GM12878 (cell line): ENCODE results near the gene GUCY1A2. TPM values are rescaled to one million over a fixed set of nuclear protein-coding genes. Genes with fewer than 3 reads are reported as not detected.

ENCODE experiments used
- ATAC-seq: fragments of 200-7000 bp; cut with Tn5 transposase; 3 replicates; pipeline ENCODE4 v1.9.1; 2020; ENCODE audit warnings: mild to moderate bottlenecking, moderate library complexity
- BruUV-seq: library from RNA; stranded (reverse); fragments of 400-500 nt; replicated peaks from 2 replicates; lab custom pipeline; 2021; lab: Mats Ljungman, UMichigan
- CTCF ChIA-PET: fragments of 300-600 bp; sonication (Branson Sonifier 250); formaldehyde crosslinking; extraction: SDS; loops from one replicate; lab custom pipeline; 2021; ENCODE audit warnings: inconsistent platforms; lab: Yijun Ruan, JAX
- POLR2A ChIA-PET: fragments of 350-600 bp; formaldehyde crosslinking; extraction: SDS; loops from one replicate; lab custom pipeline; 2021; ENCODE audit warnings: inconsistent platforms; lab: Charles Lee
- RAD21 ChIA-PET: fragments of 300-600 bp; sonication (Branson Sonifier 250); formaldehyde crosslinking; loops from one replicate; lab custom pipeline; 2023; ENCODE audit warnings: antibody characterized with exemption; ENCODE audit not compliant: unreplicated experiment; lab: Charles Lee
- SMC1A ChIA-PET: fragments of 300-600 bp; sonication (Branson Sonifier 250); formaldehyde crosslinking; loops from one replicate; lab custom pipeline; 2023; ENCODE audit not compliant: unreplicated experiment, uncharacterized antibody; lab: Charles Lee
- DNase-seq: peaks from one replicate; pipeline ENCODE4 v3.0.0-alpha.2; 2011; ENCODE audit warnings: low read depth, low spot score
- FAIRE-seq: peaks from 3 replicates; lab custom pipeline; 2011; peaks lifted over from hg19 to GRCh38; lab: Jason Lieb, UNC
- H2AFZ ChIP-seq: 2 replicates; pipeline ENCODE4 v1.6.0; 2011; ENCODE audit warnings: low read depth, low read length, control low read depth; ENCODE audit not compliant: control insufficient read depth
- H3K27ac ChIP-seq: 2 replicates; pipeline ENCODE4 v1.5.1; 2011; ENCODE audit warnings: control low read depth; ENCODE audit not compliant: control insufficient read depth, insufficient read depth
- H3K27me3 ChIP-seq, 2 experiments: replicated peaks in 1 of 2; 2 replicates each; pipeline versions ENCODE4 v1.6.0 to v1.6.1; 2011; ENCODE audit warnings: low read length in 1 of 2; ENCODE audit not compliant: control insufficient read depth in 2 of 2, insufficient read depth in 2 of 2
- H3K36me3 ChIP-seq, 2 experiments: 2 replicates each; pipeline ENCODE4 v1.5.1; 2011; ENCODE audit warnings: low read length in 1 of 2; ENCODE audit not compliant: control insufficient read depth in 2 of 2, insufficient read depth in 2 of 2
- H3K4me1 ChIP-seq: 2 replicates; pipeline ENCODE4 v1.6.1; 2011; ENCODE audit warnings: mild to moderate bottlenecking, low read length, moderate library complexity, mixed read lengths; ENCODE audit not compliant: control insufficient read depth, insufficient read depth
- H3K4me2 ChIP-seq: 2 replicates; pipeline ENCODE4 v1.6.0; 2011; ENCODE audit warnings: control low read depth; ENCODE audit not compliant: control insufficient read depth, insufficient read depth
- H3K4me3 ChIP-seq: fragments of 200-600 bp; sonication (generic); 2 replicates; pipeline ENCODE4 v1.5.1; 2016
- H3K79me2 ChIP-seq: 2 replicates; pipeline ENCODE4 v1.6.0; 2011; ENCODE audit warnings: low read length; ENCODE audit not compliant: control insufficient read depth, insufficient read depth
- H3K9ac ChIP-seq: 2 replicates; pipeline ENCODE4 v1.8.0; 2011; ENCODE audit warnings: low read length, control low read depth, mixed read lengths; ENCODE audit not compliant: control insufficient read depth, insufficient read depth
- H3K9me3 ChIP-seq: replicated peaks from 3 replicates; pipeline ENCODE4 v1.5.1; 2011; ENCODE audit warnings: mild to moderate bottlenecking, low read length; ENCODE audit not compliant: control insufficient read depth, insufficient read depth
- H4K20me1 ChIP-seq: 2 replicates; pipeline ENCODE4 v1.6.0; 2011; ENCODE audit not compliant: control insufficient read depth, insufficient read depth
- ATF2 ChIP-seq: IDR thresholded peaks from 2 replicates; pipeline ENCODE4 v1.6.1; 2012; ENCODE audit warnings: low read length, inconsistent platforms
- BHLHE40 ChIP-seq, 2 experiments: fragments of 450-650 bp in 1 of 2; IDR thresholded peaks; 2 replicates each; pipeline ENCODE4 v1.6.1; 2011 to 2017; ENCODE audit warnings: low read depth in 2 of 2, borderline replicate concordance in 1 of 2, improper control_type of control experiment in 1 of 2, low read length in 1 of 2, mild to moderate bottlenecking in 1 of 2
- CEBPB ChIP-seq, 2 experiments: fragments of 150-350 bp in 1 of 2; IDR thresholded peaks; 2 replicates each; pipeline ENCODE4 v1.6.1; 2012 to 2014; ENCODE audit warnings: low read depth in 2 of 2, low read length in 2 of 2, borderline replicate concordance in 1 of 2, inconsistent platforms in 1 of 2
- CHD4 ChIP-seq: fragments of 200-600 bp; sonication (generic); IDR thresholded peaks from 2 replicates; pipeline ENCODE4 v1.6.1; 2016; ENCODE audit warnings: mild to moderate bottlenecking
- FOXK2 ChIP-seq: fragments of 450-650 bp; IDR thresholded peaks from 2 replicates; pipeline ENCODE4 v1.6.1; 2017; ENCODE audit warnings: mild to moderate bottlenecking, moderate library complexity
- HDAC2 ChIP-seq: fragments of 200-600 bp; sonication (generic); IDR thresholded peaks from 2 replicates; pipeline ENCODE4 v1.6.1; 2017
- MEF2A ChIP-seq: IDR thresholded peaks from 2 replicates; pipeline ENCODE4 v1.6.1; 2011; ENCODE audit warnings: low read depth, mild to moderate bottlenecking, low read length, moderate library complexity; ENCODE audit not compliant: insufficient read depth
- PML ChIP-seq: IDR thresholded peaks from 2 replicates; pipeline ENCODE4 v1.6.1; 2012; ENCODE audit warnings: low read length, inconsistent platforms
- RELA ChIP-seq: fragments of 450-650 bp; IDR thresholded peaks from 2 replicates; pipeline ENCODE4 v1.8.0; 2014; ENCODE audit warnings: borderline replicate concordance; ENCODE audit not compliant: partially characterized antibody
- RUNX3 ChIP-seq: IDR thresholded peaks from 2 replicates; pipeline ENCODE4 v1.6.1; 2012; ENCODE audit warnings: low read length, inconsistent platforms
- SP1 ChIP-seq: IDR thresholded peaks from one replicate; pipeline ENCODE4 v1.6.1; 2011; ENCODE audit warnings: low read depth, low read length
- SPI1 ChIP-seq: IDR thresholded peaks from 2 replicates; pipeline ENCODE4 v1.6.1; 2011; ENCODE audit warnings: low read depth, mild to moderate bottlenecking, low read length, moderate library complexity, borderline replicate concordance; ENCODE audit not compliant: insufficient read depth
- STAT1 ChIP-seq: fragments of 450-650 bp; conservative IDR thresholded peaks from 2 replicates; pipeline ENCODE4 v1.6.1; 2014; ENCODE audit warnings: antibody characterized with exemption, mild to moderate bottlenecking
- TCF7 ChIP-seq: IDR thresholded peaks from 2 replicates; pipeline ENCODE4 v1.6.1; 2014; ENCODE audit warnings: antibody characterized with exemption, borderline replicate concordance
- YY1 ChIP-seq: IDR thresholded peaks from 2 replicates; pipeline ENCODE4 v1.6.1; 2011; ENCODE audit warnings: low read depth, mild to moderate bottlenecking, low read length
- ZBTB33 ChIP-seq: fragments of 450-650 bp; IDR thresholded peaks from 2 replicates; pipeline ENCODE4 v1.6.1; 2017; ENCODE audit warnings: mild to moderate bottlenecking
- ZSCAN29 ChIP-seq: fragments of 450-650 bp; IDR thresholded peaks from 2 replicates; pipeline ENCODE4 v1.6.1; 2017; ENCODE audit warnings: mild to moderate bottlenecking, moderate library complexity
- in situ Hi-C: fragments of 300-500 bp; cut with MboI; formaldehyde crosslinking; loops from 9 replicates; pipeline ENCODE4 v1.14.3; 2018; ENCODE audit warnings: mixed read lengths
- intact Hi-C: fragments of 100-400 bp; cut with micrococcal nuclease; formaldehyde crosslinking; loops from one replicate; pipeline ENCODE4 v1.14.2; 2022; ENCODE audit not compliant: unreplicated experiment
- polyA plus RNA-seq, 11 experiments: library from polyadenylated mRNA; depleted of rRNA in 4 of 11; unstranded in 6 of 11; stranded (reverse) in 5 of 11; fragments of >200 nt; fragmentation: Nextera tagmentation in 4 of 11; fragmentation: Illumina TruSeq in 1 of 11; extraction: Ambion mirVana in 4 of 11; extraction: Trizol in 1 of 11; gene quantifications; 1 replicate in 1 of 11; 2 replicates in 10 of 11; pipeline versions ENCODE4 v1.2.1 to v1.2.3, GENCODE V29; 2011 to 2016; ENCODE audit warnings: inconsistent platforms in 2 of 11, missing spikeins in 2 of 11, low read depth in 1 of 11
- total RNA-seq, 4 experiments: library from RNA; depleted of rRNA in 3 of 4; stranded (reverse); fragments of >200 nt in 3 of 4; fragmentation: Illumina TruSeq in 1 of 4; extraction: Trizol in 1 of 4; gene quantifications; 2 replicates each; pipeline versions ENCODE4 v1.2.1 to v1.2.3, GENCODE V29; 2013 to 2021
- TF ChIP-seq, protein P1 (sequence below): IDR thresholded peaks from 2 replicates; pipeline ENCODE4 v1.6.1; 2011; ENCODE audit warnings: borderline replicate concordance, low read depth, mild to moderate bottlenecking, moderate library complexity, low read length; ENCODE audit not compliant: insufficient read depth, poor library complexity, severe bottlenecking
- TF ChIP-seq, protein P2 (sequence below): fragments of 450-650 bp; IDR thresholded peaks from 2 replicates; pipeline ENCODE4 v1.6.1; 2016; ENCODE audit warnings: mild to moderate bottlenecking

Gene GUCY1A2
- total and polyA plus RNA-seq, 10 of the 15 experiments (the other 5 are each of a cell fraction or from before 2014, with no cell fraction given): under 0.01 to 0.03 (median under 0.01) TPM; not detected in 4

GRCh38 chr11:106842134-106842533 is 176.1 kb downstream of the GUCY1A2 start:
- H3K27ac ChIP-seq: no peak overlapping the region
- TF ChIP-seq ZSCAN29: no peak
- no peak for TF ChIP-seq CEBPB (IDR thresholded peaks at IDR 0.05; ENCODE audit: borderline replicate concordance in 1 of 2, low read depth in 2 of 2, low read length in 2 of 2)
- TF ChIP-seq YY1: no peak
- no peak for TF ChIP-seq ZBTB33
- TF ChIP-seq BHLHE40 (IDR thresholded peaks at IDR 0.05; ENCODE audit: borderline replicate concordance in 1 of 2, low read depth in 2 of 2, low read length in 1 of 2): no peak
- no peak for TF ChIP-seq ATF2
- no peak for TF ChIP-seq HDAC2
- no peak for TF ChIP-seq CHD4
- no peak for TF ChIP-seq MEF2A
- TF ChIP-seq RUNX3: no peak
- TF ChIP-seq, protein P1, sequence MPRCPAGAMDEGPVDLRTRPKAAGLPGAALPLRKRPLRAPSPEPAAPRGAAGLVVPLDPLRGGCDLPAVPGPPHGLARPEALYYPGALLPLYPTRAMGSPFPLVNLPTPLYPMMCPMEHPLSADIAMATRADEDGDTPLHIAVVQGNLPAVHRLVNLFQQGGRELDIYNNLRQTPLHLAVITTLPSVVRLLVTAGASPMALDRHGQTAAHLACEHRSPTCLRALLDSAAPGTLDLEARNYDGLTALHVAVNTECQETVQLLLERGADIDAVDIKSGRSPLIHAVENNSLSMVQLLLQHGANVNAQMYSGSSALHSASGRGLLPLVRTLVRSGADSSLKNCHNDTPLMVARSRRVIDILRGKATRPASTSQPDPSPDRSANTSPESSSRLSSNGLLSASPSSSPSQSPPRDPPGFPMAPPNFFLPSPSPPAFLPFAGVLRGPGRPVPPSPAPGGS: no peak
- no peak for TF ChIP-seq SPI1
- no peak for TF ChIP-seq FOXK2
- no peak for TF ChIP-seq STAT1
- no peak for TF ChIP-seq RELA
- TF ChIP-seq SP1: no peak
- no peak for TF ChIP-seq TCF7
- TF ChIP-seq, protein P2, sequence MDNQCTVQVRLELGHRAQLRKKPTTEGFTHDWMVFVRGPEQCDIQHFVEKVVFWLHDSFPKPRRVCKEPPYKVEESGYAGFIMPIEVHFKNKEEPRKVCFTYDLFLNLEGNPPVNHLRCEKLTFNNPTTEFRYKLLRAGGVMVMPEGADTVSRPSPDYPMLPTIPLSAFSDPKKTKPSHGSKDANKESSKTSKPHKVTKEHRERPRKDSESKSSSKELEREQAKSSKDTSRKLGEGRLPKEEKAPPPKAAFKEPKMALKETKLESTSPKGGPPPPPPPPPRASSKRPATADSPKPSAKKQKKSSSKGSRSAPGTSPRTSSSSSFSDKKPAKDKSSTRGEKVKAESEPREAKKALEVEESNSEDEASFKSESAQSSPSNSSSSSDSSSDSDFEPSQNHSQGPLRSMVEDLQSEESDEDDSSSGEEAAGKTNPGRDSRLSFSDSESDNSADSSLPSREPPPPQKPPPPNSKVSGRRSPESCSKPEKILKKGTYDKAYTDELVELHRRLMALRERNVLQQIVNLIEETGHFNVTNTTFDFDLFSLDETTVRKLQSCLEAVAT: no peak
- TF ChIP-seq PML: no peak
- TF ChIP-seq, all 136 proteins: peak for 0
- Histone ChIP-seq H3K4me3 (no peak overlapping the region), H3K27me3 (no peaks in the 10 kb centered on the region), H3K9me3 (no peaks in the 10 kb centered on the region), H3K79me2 (no peaks in the 10 kb centered on the region), H3K36me3 (no peaks in the 10 kb centered on the region), H4K20me1 (no peaks in the 10 kb centered on the region), H2AFZ (no peak overlapping the region), H3K4me1 (no peaks in the 10 kb centered on the region), H3K4me2 (no peak overlapping the region), H3K9ac (no peak overlapping the region)
- FAIRE-seq (no peak), DNase-seq (no peak), ATAC-seq (no peak)
- CTCF ChIA-PET: no interaction called here
- RAD21 ChIA-PET: no interaction called here
- BruUV-seq: no TSS peak
- SMC1A ChIA-PET: no interaction called here
- in situ Hi-C loops (no loop called here), intact Hi-C loops (no loop called here)
- POLR2A ChIA-PET: no interaction called here
